K562 (cell line): ENCODE data around the gene ARMH1. TPM values are rescaled to one million over a fixed set of nuclear protein-coding genes. Genes with fewer than 3 reads are reported as not detected.

Source experiments
- BRD9 ChIP-seq: fragments of 450-650 bp; IDR thresholded peaks from 2 replicates; pipeline ENCODE4 v1.6.1; 2018; ENCODE audit warnings: low read depth; ENCODE audit not compliant: partially characterized antibody
- COPS2 ChIP-seq: fragments of 450-650 bp; conservative IDR thresholded peaks from 2 replicates; pipeline ENCODE4 v1.6.1; 2016; ENCODE audit warnings: mild to moderate bottlenecking, moderate library complexity
- CTBP1 ChIP-seq: fragments of 450-650 bp; IDR thresholded peaks from 2 replicates; pipeline ENCODE4 v1.6.1; 2016; ENCODE audit warnings: borderline replicate concordance
- E2F3 ChIP-seq: fragments of 250-450 bp; sonication (Bioruptor Pico); IDR thresholded peaks from 2 replicates; pipeline ENCODE4 v1.4.0; 2020; ENCODE audit warnings: mild to moderate bottlenecking
- EHMT2 ChIP-seq: fragments of 450-650 bp; IDR thresholded peaks from 2 replicates; pipeline ENCODE4 v1.6.1; 2018; ENCODE audit warnings: antibody characterized with exemption
- FOXK1 ChIP-seq: sonication (generic); formaldehyde crosslinking; IDR thresholded peaks from 2 replicates; pipeline ENCODE4 v1.8.0; 2022; ENCODE audit warnings: missing genetic modification reagents, mild to moderate bottlenecking, borderline replicate concordance
- HMBOX1 ChIP-seq: sonication (generic); IDR thresholded peaks from 2 replicates; pipeline ENCODE4 v1.6.1; 2016
- MAZ ChIP-seq, 2 experiments: fragments of 450-650 bp in 1 of 2; sonication (generic) in 1 of 2; formaldehyde crosslinking; IDR thresholded peaks in 1 of 2; conservative IDR thresholded peaks in 1 of 2; 2 replicates each; pipeline versions ENCODE4 v1.4.0 to v1.5.0; 2020; ENCODE audit warnings: mild to moderate bottlenecking in 1 of 2, missing genetic modification reagents in 1 of 2
- MBD2 ChIP-seq: sonication (generic); IDR thresholded peaks from 2 replicates; pipeline ENCODE4 v1.6.1; 2016; ENCODE audit warnings: low read depth, borderline replicate concordance
- MECOM ChIP-seq: fragments of 250-450 bp; sonication (Bioruptor Pico); IDR thresholded peaks from 2 replicates; pipeline ENCODE4 v1.8.0; 2022; ENCODE audit warnings: inconsistent platforms
- TCF3 ChIP-seq: sonication (generic); formaldehyde crosslinking; IDR thresholded peaks from 2 replicates; pipeline ENCODE4 v1.4.0; 2020; ENCODE audit warnings: mild to moderate bottlenecking, missing genetic modification reagents
- TCF7 ChIP-seq: sonication (generic); IDR thresholded peaks from 2 replicates; pipeline ENCODE4 v1.6.1; 2016; ENCODE audit warnings: antibody characterized with exemption, borderline replicate concordance
- TCFL5 ChIP-seq: fragments of 250-450 bp; sonication (Bioruptor Pico); conservative IDR thresholded peaks from 2 replicates; pipeline ENCODE4 v1.6.1; 2021; ENCODE audit warnings: mild to moderate bottlenecking, moderate library complexity, matching md5 sums
- TEAD2 ChIP-seq: fragments of 450-650 bp; IDR thresholded peaks from 2 replicates; pipeline ENCODE4 v1.6.1; 2016; ENCODE audit warnings: missing genetic modification characterization, control low read depth, missing compliant biosample characterization
- ZNF217 ChIP-seq: sonication (generic); formaldehyde crosslinking; IDR thresholded peaks from 2 replicates; pipeline ENCODE4 v1.8.0; 2022; ENCODE audit warnings: mild to moderate bottlenecking, missing genetic modification reagents
- ZNF347 ChIP-seq: fragments of 450-650 bp; formaldehyde crosslinking; IDR thresholded peaks from 2 replicates; pipeline ENCODE4 v1.4.0; 2020; ENCODE audit warnings: low read depth, mild to moderate bottlenecking, moderate library complexity
- ZNF395 ChIP-seq: fragments of 200-800 bp; sonication (Bioruptor generic); IDR thresholded peaks from 2 replicates; pipeline ENCODE4 v1.6.1; 2017; ENCODE audit warnings: missing genetic modification characterization, missing compliant biosample characterization
- ZNF584 ChIP-seq: fragments of 200-800 bp; sonication (Bioruptor generic); IDR thresholded peaks from 2 replicates; pipeline ENCODE4 v1.6.1; 2016; ENCODE audit warnings: low read depth, mild to moderate bottlenecking, missing genetic modification characterization, missing compliant biosample characterization
- ZNF644 ChIP-seq: fragments of 200-800 bp; sonication (Bioruptor generic); IDR thresholded peaks from 2 replicates; pipeline ENCODE4 v1.6.1; 2016; ENCODE audit warnings: low read depth, missing genetic modification characterization, missing compliant biosample characterization
- polyA plus RNA-seq, 8 experiments: library from polyadenylated mRNA; depleted of rRNA in 4 of 8; stranded (reverse) in 5 of 8; unstranded in 3 of 8; fragments of >200 nt; fragmentation: Nextera tagmentation in 2 of 8; fragmentation: Illumina TruSeq in 1 of 8; extraction: Ambion mirVana in 2 of 8; extraction: Trizol in 1 of 8; gene quantifications; 2 replicates each; pipeline versions ENCODE4 v1.2.1 to v1.2.3, GENCODE V29; 2011 to 2014; ENCODE audit warnings: inconsistent platforms in 1 of 8, missing spikeins in 1 of 8
- total RNA-seq, 7 experiments: library from RNA; depleted of rRNA in 6 of 7; stranded (reverse); fragments of >200 nt in 6 of 7; fragmentation: Illumina TruSeq in 2 of 7; extraction: Trizol in 2 of 7; gene quantifications; 2 replicates each; pipeline versions ENCODE4 v1.2.1 to v1.2.3, GENCODE V29; 2011 to 2021; ENCODE audit warnings: low replicate concordance in 1 of 7
- TF ChIP-seq, protein P1 (sequence below): sonication (generic); formaldehyde crosslinking; IDR thresholded peaks from 2 replicates; pipeline ENCODE4 v1.4.0; 2020; ENCODE audit warnings: mild to moderate bottlenecking, missing genetic modification reagents
- TF ChIP-seq, protein P2 (sequence below): fragments of 450-650 bp; IDR thresholded peaks from 2 replicates; pipeline ENCODE4 v1.6.1; 2016; ENCODE audit warnings: mild to moderate bottlenecking
- TF ChIP-seq, protein P3 (sequence below): fragments of 450-650 bp; formaldehyde crosslinking; conservative IDR thresholded peaks from 2 replicates; pipeline ENCODE4 v1.4.0; 2022; ENCODE audit warnings: mild to moderate bottlenecking, missing genetic modification characterization

The ARMH1 gene
- total and polyA plus RNA-seq, 9 of the 15 experiments (the other 6 are each of a cell fraction or from before 2014, with no cell fraction given), result 0.41 TPM; not detected in 8

- TF ChIP-seq, protein P1, sequence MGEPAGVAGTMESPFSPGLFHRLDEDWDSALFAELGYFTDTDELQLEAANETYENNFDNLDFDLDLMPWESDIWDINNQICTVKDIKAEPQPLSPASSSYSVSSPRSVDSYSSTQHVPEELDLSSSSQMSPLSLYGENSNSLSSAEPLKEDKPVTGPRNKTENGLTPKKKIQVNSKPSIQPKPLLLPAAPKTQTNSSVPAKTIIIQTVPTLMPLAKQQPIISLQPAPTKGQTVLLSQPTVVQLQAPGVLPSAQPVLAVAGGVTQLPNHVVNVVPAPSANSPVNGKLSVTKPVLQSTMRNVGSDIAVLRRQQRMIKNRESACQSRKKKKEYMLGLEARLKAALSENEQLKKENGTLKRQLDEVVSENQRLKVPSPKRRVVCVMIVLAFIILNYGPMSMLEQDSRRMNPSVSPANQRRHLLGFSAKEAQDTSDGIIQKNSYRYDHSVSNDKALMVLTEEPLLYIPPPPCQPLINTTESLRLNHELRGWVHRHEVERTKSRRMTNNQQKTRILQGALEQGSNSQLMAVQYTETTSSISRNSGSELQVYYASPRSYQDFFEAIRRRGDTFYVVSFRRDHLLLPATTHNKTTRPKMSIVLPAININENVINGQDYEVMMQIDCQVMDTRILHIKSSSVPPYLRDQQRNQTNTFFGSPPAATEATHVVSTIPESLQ, result 0 out of 2 replicates have a peak, but pooled peaks have one; percentile 36
- no peak for TF ChIP-seq TCF7
- no peak for TF ChIP-seq MAZ (CRISPR knock-in tag; conservative IDR thresholded peaks at IDR 0.05 in 1 of 2, IDR thresholded peaks at IDR 0.05 in 1 of 2)
- no peak for TF ChIP-seq TCFL5 (CRISPR knock-in tag)
- no peak for TF ChIP-seq EHMT2
- TF ChIP-seq, protein P2, sequence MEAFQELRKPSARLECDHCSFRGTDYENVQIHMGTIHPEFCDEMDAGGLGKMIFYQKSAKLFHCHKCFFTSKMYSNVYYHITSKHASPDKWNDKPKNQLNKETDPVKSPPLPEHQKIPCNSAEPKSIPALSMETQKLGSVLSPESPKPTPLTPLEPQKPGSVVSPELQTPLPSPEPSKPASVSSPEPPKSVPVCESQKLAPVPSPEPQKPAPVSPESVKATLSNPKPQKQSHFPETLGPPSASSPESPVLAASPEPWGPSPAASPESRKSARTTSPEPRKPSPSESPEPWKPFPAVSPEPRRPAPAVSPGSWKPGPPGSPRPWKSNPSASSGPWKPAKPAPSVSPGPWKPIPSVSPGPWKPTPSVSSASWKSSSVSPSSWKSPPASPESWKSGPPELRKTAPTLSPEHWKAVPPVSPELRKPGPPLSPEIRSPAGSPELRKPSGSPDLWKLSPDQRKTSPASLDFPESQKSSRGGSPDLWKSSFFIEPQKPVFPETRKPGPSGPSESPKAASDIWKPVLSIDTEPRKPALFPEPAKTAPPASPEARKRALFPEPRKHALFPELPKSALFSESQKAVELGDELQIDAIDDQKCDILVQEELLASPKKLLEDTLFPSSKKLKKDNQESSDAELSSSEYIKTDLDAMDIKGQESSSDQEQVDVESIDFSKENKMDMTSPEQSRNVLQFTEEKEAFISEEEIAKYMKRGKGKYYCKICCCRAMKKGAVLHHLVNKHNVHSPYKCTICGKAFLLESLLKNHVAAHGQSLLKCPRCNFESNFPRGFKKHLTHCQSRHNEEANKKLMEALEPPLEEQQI, result no peak
- no peak for TF ChIP-seq CTBP1
- peak; percentile 41 for TF ChIP-seq BRD9
- TF ChIP-seq ZNF644 (tag), result 0 out of 2 replicates have a peak, but pooled peaks have one; percentile 49
- TF ChIP-seq, protein P3, sequence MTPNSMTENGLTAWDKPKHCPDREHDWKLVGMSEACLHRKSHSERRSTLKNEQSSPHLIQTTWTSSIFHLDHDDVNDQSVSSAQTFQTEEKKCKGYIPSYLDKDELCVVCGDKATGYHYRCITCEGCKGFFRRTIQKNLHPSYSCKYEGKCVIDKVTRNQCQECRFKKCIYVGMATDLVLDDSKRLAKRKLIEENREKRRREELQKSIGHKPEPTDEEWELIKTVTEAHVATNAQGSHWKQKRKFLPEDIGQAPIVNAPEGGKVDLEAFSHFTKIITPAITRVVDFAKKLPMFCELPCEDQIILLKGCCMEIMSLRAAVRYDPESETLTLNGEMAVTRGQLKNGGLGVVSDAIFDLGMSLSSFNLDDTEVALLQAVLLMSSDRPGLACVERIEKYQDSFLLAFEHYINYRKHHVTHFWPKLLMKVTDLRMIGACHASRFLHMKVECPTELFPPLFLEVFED (CRISPR knock-in tag), result no peak
- TF ChIP-seq TCF3 (CRISPR knock-in tag), result peak; percentile 3; the same call in 1 of the 2 replicates
- no peak for TF ChIP-seq COPS2
- 0 out of 2 replicates have a peak, but pooled peaks have one; percentile 28 for TF ChIP-seq ZNF584 (CRISPR knock-in tag)
- no peak for TF ChIP-seq E2F3 (CRISPR knock-in tag)
- 0 out of 2 replicates have a peak, but pooled peaks have one; percentile 17 for TF ChIP-seq ZNF395
- no peak for TF ChIP-seq FOXK1 (CRISPR knock-in tag)
- TF ChIP-seq MBD2, result no peak
- no peak for TF ChIP-seq ZNF347 (CRISPR knock-in tag)
- no peak for TF ChIP-seq MECOM
- no peak for TF ChIP-seq ZNF217 (CRISPR knock-in tag)
- 0 out of 2 replicates have a peak, but pooled peaks have one; percentile 18 for TF ChIP-seq TEAD2
- TF ChIP-seq HMBOX1, result no peak
Measured at GRCh38 chr1:44631333-44631646, 43.2 kb upstream of the ARMH1 start (continued).
